SK-N-SH (cell line): ENCODE results near the gene CCM2. TPM values are rescaled to one million over a fixed set of nuclear protein-coding genes. Genes with fewer than 3 reads are reported as not detected.

ENCODE experiments used
- CTCF ChIA-PET: fragments of 300-600, 350-600 bp; formaldehyde crosslinking; extraction: SDS; loops from one replicate; lab custom pipeline; 2021; lab: Yijun Ruan, JAX
- POLR2A ChIA-PET: fragments of 350-600 bp; sonication (Branson Sonifier 250); formaldehyde crosslinking; extraction: SDS; loops from one replicate; lab custom pipeline; 2020; ENCODE audit warnings: antibody characterized with exemption, inconsistent platforms; lab: Yijun Ruan, JAX
- DNase-seq: peaks from one replicate; pipeline ENCODE4 v3.0.0; 2012
- H2AFZ ChIP-seq: fragments of 200-600 bp; sonication (generic); 2 replicates; pipeline ENCODE4 v1.8.1; 2016; ENCODE audit warnings: antibody characterized with exemption, mild to moderate bottlenecking, low read depth
- H3F3A ChIP-seq: fragments of 200-600 bp; sonication (generic); replicated peaks from 2 replicates; pipeline ENCODE3; 2016; ENCODE audit warnings: antibody characterized with exemption, mild to moderate bottlenecking; ENCODE audit not compliant: insufficient read depth
- H3K27ac ChIP-seq, 2 experiments: fragments of 200-500 bp in 1 of 2; fragments of 200-600 bp in 1 of 2; sonication (Bioruptor generic) in 1 of 2; sonication (generic), shearing (Covaris generic) in 1 of 2; 2 replicates each; pipeline versions ENCODE4 v1.5.1 to v1.6.1; 2014 to 2016; ENCODE audit warnings: low read depth in 2 of 2, inconsistent platforms in 1 of 2, low read length in 1 of 2, mild to moderate bottlenecking in 1 of 2, mixed read lengths in 1 of 2
- H3K27me3 ChIP-seq: fragments of 200-600 bp; sonication (generic), shearing (Covaris generic); 2 replicates; pipeline ENCODE4 v1.6.1; 2016; ENCODE audit warnings: mixed run types; ENCODE audit not compliant: insufficient read depth
- H3K36me3 ChIP-seq, 2 experiments: fragments of 200-500 bp in 1 of 2; fragments of 200-600 bp in 1 of 2; sonication (Bioruptor generic) in 1 of 2; sonication (generic) in 1 of 2; replicated peaks in 1 of 2; 2 replicates each; pipeline versions ENCODE3 to v1.5.1; 2014 to 2016; ENCODE audit warnings: low read length in 1 of 2, mild to moderate bottlenecking in 1 of 2; ENCODE audit not compliant: insufficient read depth in 2 of 2, control insufficient read depth in 1 of 2
- H3K4me1 ChIP-seq, 2 experiments: fragments of 200-500 bp in 1 of 2; fragments of 200-600 bp in 1 of 2; sonication (Bioruptor generic) in 1 of 2; sonication (generic), shearing (Covaris generic) in 1 of 2; 2 replicates each; pipeline versions ENCODE4 v1.5.1 to v1.6.1; 2014 to 2016; ENCODE audit warnings: low read depth in 1 of 2, low read length in 1 of 2, mixed run types in 1 of 2; ENCODE audit not compliant: insufficient read depth in 2 of 2, control insufficient read depth in 1 of 2
- H3K4me2 ChIP-seq: fragments of 200-600 bp; sonication (generic), shearing (Covaris generic); 2 replicates; pipeline ENCODE4 v1.6.1; 2017; ENCODE audit warnings: mixed run types
- H3K4me3 ChIP-seq, 2 experiments: fragments of 200-500 bp in 1 of 2; fragments of 200-600 bp in 1 of 2; sonication (Bioruptor generic) in 1 of 2; sonication (generic), shearing (Covaris generic) in 1 of 2; 2 replicates each; pipeline versions ENCODE4 v1.5.1 to v1.8.1; 2014 to 2016; ENCODE audit warnings: low read depth in 2 of 2, inconsistent platforms in 1 of 2, low read length in 1 of 2, mild to moderate bottlenecking in 1 of 2, mixed read lengths in 1 of 2, moderate library complexity in 1 of 2
- H3K79me2 ChIP-seq: fragments of 200-600 bp; sonication (generic); 2 replicates; pipeline ENCODE4 v1.8.1; 2017; ENCODE audit warnings: mild to moderate bottlenecking; ENCODE audit not compliant: insufficient read depth
- H3K9ac ChIP-seq: fragments of 200-600 bp; sonication (generic); 2 replicates; pipeline ENCODE4 v1.6.1; 2017; ENCODE audit warnings: mixed run types
- H3K9me2 ChIP-seq: fragments of 200-600 bp; sonication (generic); 2 replicates; pipeline ENCODE4 v1.6.1; 2017; ENCODE audit warnings: mixed run types
- H3K9me3 ChIP-seq: fragments of 200-600 bp; sonication (generic); 2 replicates; pipeline ENCODE4 v1.6.1; 2017; ENCODE audit warnings: mixed run types, mild to moderate bottlenecking, moderate library complexity
- H4K20me1 ChIP-seq: fragments of 200-600 bp; sonication (generic); 2 replicates; pipeline ENCODE4 v1.6.1; 2017; ENCODE audit warnings: mild to moderate bottlenecking, mixed run types; ENCODE audit not compliant: insufficient read depth
- CTCF ChIP-seq: fragments of 200-600 bp; sonication (generic); IDR thresholded peaks from 2 replicates; pipeline ENCODE4 v1.6.1; 2017; ENCODE audit warnings: antibody characterized with exemption, mild to moderate bottlenecking, moderate library complexity
- EZH2phosphoT487 ChIP-seq: fragments of 200-600 bp; sonication (generic); IDR thresholded peaks from 2 replicates; pipeline ENCODE4 v1.6.1; 2017; ENCODE audit warnings: low read depth, mixed run types, mild to moderate bottlenecking, antibody characterized with exemption, moderate library complexity, borderline replicate concordance
- FOXJ3 ChIP-seq: sonication (generic); formaldehyde crosslinking; IDR thresholded peaks from 2 replicates; pipeline ENCODE4 v1.5.1; 2020; ENCODE audit warnings: mild to moderate bottlenecking, missing genetic modification reagents
- FOXM1 ChIP-seq: IDR thresholded peaks from 2 replicates; pipeline ENCODE4 v1.4.0; 2012; ENCODE audit warnings: low read depth, mild to moderate bottlenecking
- GABPA ChIP-seq: IDR thresholded peaks from 2 replicates; pipeline ENCODE4 v1.4.0; 2012; ENCODE audit warnings: low read depth, mild to moderate bottlenecking
- GATA2 ChIP-seq: sonication (generic); formaldehyde crosslinking; IDR thresholded peaks from 2 replicates; pipeline ENCODE4 v1.5.0; 2020; ENCODE audit warnings: mild to moderate bottlenecking, missing genetic modification reagents
- NFIC ChIP-seq: IDR thresholded peaks from 2 replicates; pipeline ENCODE4 v1.4.0; 2012; ENCODE audit warnings: borderline replicate concordance
- POLR2AphosphoS5 ChIP-seq: IDR thresholded peaks from 2 replicates; pipeline ENCODE4 v1.6.1; 2012; ENCODE audit warnings: low read depth, low read length
- RAD21 ChIP-seq: IDR thresholded peaks from 2 replicates; pipeline ENCODE4 v1.6.1; 2012; ENCODE audit warnings: mild to moderate bottlenecking, low read length
- RCOR1 ChIP-seq: fragments of 150-350 bp; IDR thresholded peaks from 2 replicates; pipeline ENCODE4 v1.6.1; 2017; ENCODE audit warnings: antibody characterized with exemption, low read length
- RFX5 ChIP-seq: IDR thresholded peaks from 2 replicates; pipeline ENCODE4 v1.6.1; 2012; ENCODE audit warnings: mild to moderate bottlenecking, improper control_type of control experiment, low read length
- SIN3A ChIP-seq: IDR thresholded peaks from 2 replicates; pipeline ENCODE4 v1.6.1; 2012; ENCODE audit warnings: low read depth, mild to moderate bottlenecking, low read length, moderate library complexity, borderline replicate concordance
- SMC3 ChIP-seq: IDR thresholded peaks from 2 replicates; pipeline ENCODE4 v1.6.1; 2012; ENCODE audit warnings: low read depth, low read length, improper control_type of control experiment
- TAF1 ChIP-seq: IDR thresholded peaks from 2 replicates; pipeline ENCODE4 v1.6.1; 2012; ENCODE audit warnings: low read depth, mild to moderate bottlenecking, low read length, moderate library complexity, borderline replicate concordance
- TCF12 ChIP-seq: IDR thresholded peaks from 2 replicates; pipeline ENCODE4 v1.4.0; 2012
- TEAD4 ChIP-seq: IDR thresholded peaks from 2 replicates; pipeline ENCODE4 v1.4.0; 2012; ENCODE audit warnings: mild to moderate bottlenecking, borderline replicate concordance; ENCODE audit not compliant: insufficient read depth
- ZBTB33 ChIP-seq: IDR thresholded peaks from 2 replicates; pipeline ENCODE4 v1.4.0; 2012; ENCODE audit warnings: low read depth, borderline replicate concordance
- WGBS: methylation state at CpG from one replicate; pipeline ENCODE4 v1.1.6; 2017; ENCODE audit warnings: low lambda C conversion rate; 5-methylcytosine and 5-hydroxymethylcytosine counted together
- polyA plus RNA-seq, 3 experiments: library from polyadenylated mRNA; depleted of rRNA; stranded (reverse); fragments of >200 nt; gene quantifications; 2 replicates each; pipeline ENCODE4 v1.2.3, GENCODE V29; 2012
- TF ChIP-seq, protein P1 (sequence below): IDR thresholded peaks from 2 replicates; pipeline ENCODE4 v1.6.1; 2012; ENCODE audit warnings: mild to moderate bottlenecking, low read depth, low read length, moderate library complexity
- TF ChIP-seq, protein P2 (sequence below): fragments of 150-350 bp; IDR thresholded peaks from 2 replicates; pipeline ENCODE4 v1.6.1; 2016; ENCODE audit warnings: mild to moderate bottlenecking, low read depth, low read length

The CCM2 gene
- polyA plus RNA-seq, 1 of the 3 experiments (the other 2 are of a cell fraction) = 83.2 TPM

GRCh38 chr7:45050198-45050597 lies 50.2 kb downstream of the CCM2 start (continued):
- TF ChIP-seq, protein P1, sequence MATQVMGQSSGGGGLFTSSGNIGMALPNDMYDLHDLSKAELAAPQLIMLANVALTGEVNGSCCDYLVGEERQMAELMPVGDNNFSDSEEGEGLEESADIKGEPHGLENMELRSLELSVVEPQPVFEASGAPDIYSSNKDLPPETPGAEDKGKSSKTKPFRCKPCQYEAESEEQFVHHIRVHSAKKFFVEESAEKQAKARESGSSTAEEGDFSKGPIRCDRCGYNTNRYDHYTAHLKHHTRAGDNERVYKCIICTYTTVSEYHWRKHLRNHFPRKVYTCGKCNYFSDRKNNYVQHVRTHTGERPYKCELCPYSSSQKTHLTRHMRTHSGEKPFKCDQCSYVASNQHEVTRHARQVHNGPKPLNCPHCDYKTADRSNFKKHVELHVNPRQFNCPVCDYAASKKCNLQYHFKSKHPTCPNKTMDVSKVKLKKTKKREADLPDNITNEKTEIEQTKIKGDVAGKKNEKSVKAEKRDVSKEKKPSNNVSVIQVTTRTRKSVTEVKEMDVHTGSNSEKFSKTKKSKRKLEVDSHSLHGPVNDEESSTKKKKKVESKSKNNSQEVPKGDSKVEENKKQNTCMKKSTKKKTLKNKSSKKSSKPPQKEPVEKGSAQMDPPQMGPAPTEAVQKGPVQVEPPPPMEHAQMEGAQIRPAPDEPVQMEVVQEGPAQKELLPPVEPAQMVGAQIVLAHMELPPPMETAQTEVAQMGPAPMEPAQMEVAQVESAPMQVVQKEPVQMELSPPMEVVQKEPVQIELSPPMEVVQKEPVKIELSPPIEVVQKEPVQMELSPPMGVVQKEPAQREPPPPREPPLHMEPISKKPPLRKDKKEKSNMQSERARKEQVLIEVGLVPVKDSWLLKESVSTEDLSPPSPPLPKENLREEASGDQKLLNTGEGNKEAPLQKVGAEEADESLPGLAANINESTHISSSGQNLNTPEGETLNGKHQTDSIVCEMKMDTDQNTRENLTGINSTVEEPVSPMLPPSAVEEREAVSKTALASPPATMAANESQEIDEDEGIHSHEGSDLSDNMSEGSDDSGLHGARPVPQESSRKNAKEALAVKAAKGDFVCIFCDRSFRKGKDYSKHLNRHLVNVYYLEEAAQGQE = no peak
- no peak for TF ChIP-seq NFIC
- TF ChIP-seq TCF12 = no peak
- TF ChIP-seq EZH2phosphoT487 = no peak
- TF ChIP-seq RFX5 = no peak
- no peak for TF ChIP-seq TAF1

GRCh38 chr7:45052011-45052410 lies 52.0 kb downstream of the CCM2 start:
- POLR2A ChIA-PET = no interaction called here
- no peaks in the 10 kb centered on the region for H4K20me1 ChIP-seq
- no peak for TF ChIP-seq CTCF
- TF ChIP-seq SMC3 = no peak
- no peak for TF ChIP-seq POLR2AphosphoS5
- no peak for TF ChIP-seq RCOR1
- TF ChIP-seq GATA2 = no peak
- TF ChIP-seq SIN3A = no peak
- TF ChIP-seq FOXM1 = no peak
- TF ChIP-seq FOXJ3 (CRISPR knock-in tag) = no peak
- TF ChIP-seq, protein P2, sequence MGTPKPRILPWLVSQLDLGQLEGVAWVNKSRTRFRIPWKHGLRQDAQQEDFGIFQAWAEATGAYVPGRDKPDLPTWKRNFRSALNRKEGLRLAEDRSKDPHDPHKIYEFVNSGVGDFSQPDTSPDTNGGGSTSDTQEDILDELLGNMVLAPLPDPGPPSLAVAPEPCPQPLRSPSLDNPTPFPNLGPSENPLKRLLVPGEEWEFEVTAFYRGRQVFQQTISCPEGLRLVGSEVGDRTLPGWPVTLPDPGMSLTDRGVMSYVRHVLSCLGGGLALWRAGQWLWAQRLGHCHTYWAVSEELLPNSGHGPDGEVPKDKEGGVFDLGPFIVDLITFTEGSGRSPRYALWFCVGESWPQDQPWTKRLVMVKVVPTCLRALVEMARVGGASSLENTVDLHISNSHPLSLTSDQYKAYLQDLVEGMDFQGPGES = no peak
- TF ChIP-seq ZBTB33 = no peak
- TF ChIP-seq TEAD4 = no peak
- TF ChIP-seq RAD21 = no peak
- TF ChIP-seq GABPA = no peak
- TF ChIP-seq, all 33 proteins: peak for 0

More at GRCh38 chr7:45052011-45052410, 52.0 kb downstream of the CCM2 start:
- no peak overlapping the region for H3K4me3 ChIP-seq
- H3K79me2 ChIP-seq = peaks cover 17% of the 10 kb centered on the region; the same call in 1 of the 2 replicates
- H3K36me3 ChIP-seq = peaks cover 21 to 29% of the 10 kb centered on the region in 2 experiments
- peaks cover 17% of the 10 kb centered on the region for H3F3A ChIP-seq
- no peaks in the 10 kb centered on the region for H3K27me3 ChIP-seq
- no peak overlapping the region for H3K9ac ChIP-seq
- 86% methylated on average over 3 of the region's 3 CpGs for WGBS
- H3K4me1 ChIP-seq = no peaks in the 10 kb centered on the region
- no peak overlapping the region for H3K4me2 ChIP-seq
- CTCF ChIA-PET = interaction anchor here (2.6 kb wide), 1 partner anchor 21 kb away, joined by 9 read pairs; no protein-coding TSS in a partner anchor
- no peak overlapping the region for H2AFZ ChIP-seq
- H3K9me2 ChIP-seq = no peaks in the 10 kb centered on the region
- H3K9me3 ChIP-seq = no peaks in the 10 kb centered on the region
- DNase-seq = no peak
- no peak overlapping the region for H3K27ac ChIP-seq
